GM10266 (cell line): ENCODE data around the gene PANK4.
"Not testable (repeated sequence)": the region's sequence is repeated elsewhere in the genome, so short reads cannot be mapped to it uniquely, and the experiment has no call there.

Experiments
- DNase-seq: peaks from one replicate; pipeline ENCODE4 v3.0.0; 2012; ENCODE audit errors: extremely low spot score
- TF ChIP-seq, protein P1 (sequence below): IDR thresholded peaks from 2 replicates; pipeline ENCODE4 v1.5.1; 2012; ENCODE audit warnings: mild to moderate bottlenecking, low read depth; ENCODE audit not compliant: control insufficient read depth, insufficient read depth; ENCODE audit errors: missing control alignments

PANK4 gene

DNA sequence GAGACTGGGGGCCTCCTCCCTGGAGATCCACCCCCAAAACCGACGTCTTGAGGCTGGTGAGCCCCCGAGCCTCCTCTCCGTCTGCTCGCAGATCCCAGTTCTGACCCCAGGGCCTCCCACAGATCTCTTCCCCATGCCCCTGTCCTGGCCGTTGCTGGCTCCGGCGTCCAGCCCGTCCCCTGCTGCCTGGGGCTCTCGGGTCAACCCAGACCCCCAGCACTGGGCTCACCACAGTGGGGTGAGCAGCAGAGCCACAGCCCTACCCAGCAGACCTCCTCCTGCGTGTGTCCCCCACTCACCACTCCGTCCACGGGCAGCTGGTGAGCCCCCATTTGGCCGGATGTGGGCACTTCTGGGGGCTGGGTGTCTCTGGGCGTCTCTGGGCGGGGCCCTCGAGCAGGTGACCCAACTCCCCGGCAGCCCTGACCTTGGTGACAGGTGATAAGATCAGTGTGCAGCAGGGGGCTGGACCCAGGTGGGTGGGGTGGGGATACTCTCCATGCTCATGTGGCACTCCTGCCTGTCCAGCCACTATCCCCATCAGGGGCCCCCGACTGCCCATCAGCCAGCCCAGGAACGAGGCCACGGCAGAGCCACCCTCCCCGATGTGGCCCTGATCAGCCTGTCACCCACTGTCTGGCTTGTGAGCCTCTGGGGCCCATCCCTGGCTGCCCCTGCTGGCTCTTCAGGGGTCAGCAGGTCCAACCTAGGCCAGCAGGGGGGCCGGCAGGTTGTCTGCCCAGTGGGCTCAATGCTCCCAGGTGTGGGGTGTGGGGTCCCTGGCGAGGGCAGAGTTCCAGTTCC lies 30.5 kb upstream of the PANK4 start:
- peak; percentile 67 for DNase-seq
- TF ChIP-seq, protein P1, sequence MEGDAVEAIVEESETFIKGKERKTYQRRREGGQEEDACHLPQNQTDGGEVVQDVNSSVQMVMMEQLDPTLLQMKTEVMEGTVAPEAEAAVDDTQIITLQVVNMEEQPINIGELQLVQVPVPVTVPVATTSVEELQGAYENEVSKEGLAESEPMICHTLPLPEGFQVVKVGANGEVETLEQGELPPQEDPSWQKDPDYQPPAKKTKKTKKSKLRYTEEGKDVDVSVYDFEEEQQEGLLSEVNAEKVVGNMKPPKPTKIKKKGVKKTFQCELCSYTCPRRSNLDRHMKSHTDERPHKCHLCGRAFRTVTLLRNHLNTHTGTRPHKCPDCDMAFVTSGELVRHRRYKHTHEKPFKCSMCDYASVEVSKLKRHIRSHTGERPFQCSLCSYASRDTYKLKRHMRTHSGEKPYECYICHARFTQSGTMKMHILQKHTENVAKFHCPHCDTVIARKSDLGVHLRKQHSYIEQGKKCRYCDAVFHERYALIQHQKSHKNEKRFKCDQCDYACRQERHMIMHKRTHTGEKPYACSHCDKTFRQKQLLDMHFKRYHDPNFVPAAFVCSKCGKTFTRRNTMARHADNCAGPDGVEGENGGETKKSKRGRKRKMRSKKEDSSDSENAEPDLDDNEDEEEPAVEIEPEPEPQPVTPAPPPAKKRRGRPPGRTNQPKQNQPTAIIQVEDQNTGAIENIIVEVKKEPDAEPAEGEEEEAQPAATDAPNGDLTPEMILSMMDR = no peak

DNA sequence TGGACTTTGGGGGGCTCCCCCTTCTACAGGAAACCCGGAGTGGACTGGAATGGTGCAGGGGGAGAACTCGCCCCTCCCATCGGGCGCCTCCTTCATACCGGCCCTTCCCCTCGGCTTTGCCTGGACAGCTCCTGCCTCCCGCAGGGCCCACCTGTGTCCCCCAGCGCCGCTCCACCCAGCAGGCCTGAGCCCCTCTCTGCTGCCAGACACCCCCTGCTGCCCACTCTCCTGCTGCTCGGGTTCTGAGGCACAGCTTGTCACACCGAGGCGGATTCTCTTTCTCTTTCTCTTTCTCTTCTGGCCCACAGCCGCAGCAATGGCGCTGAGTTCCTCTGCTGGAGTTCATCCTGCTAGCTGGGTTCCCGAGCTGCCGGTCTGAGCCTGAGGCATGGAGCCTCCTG lies 29.9 kb upstream of the PANK4 start, which contains the start of gene TNFRSF14:
TSS of gene TNFRSF14 (plus strand) at position 95 of the 401 bp plus-strand sequence. CDS start at position 389, 294 bp downstream.
- TF ChIP-seq, protein P1 = no peak
- DNase-seq = peak; percentile 86

DNA sequence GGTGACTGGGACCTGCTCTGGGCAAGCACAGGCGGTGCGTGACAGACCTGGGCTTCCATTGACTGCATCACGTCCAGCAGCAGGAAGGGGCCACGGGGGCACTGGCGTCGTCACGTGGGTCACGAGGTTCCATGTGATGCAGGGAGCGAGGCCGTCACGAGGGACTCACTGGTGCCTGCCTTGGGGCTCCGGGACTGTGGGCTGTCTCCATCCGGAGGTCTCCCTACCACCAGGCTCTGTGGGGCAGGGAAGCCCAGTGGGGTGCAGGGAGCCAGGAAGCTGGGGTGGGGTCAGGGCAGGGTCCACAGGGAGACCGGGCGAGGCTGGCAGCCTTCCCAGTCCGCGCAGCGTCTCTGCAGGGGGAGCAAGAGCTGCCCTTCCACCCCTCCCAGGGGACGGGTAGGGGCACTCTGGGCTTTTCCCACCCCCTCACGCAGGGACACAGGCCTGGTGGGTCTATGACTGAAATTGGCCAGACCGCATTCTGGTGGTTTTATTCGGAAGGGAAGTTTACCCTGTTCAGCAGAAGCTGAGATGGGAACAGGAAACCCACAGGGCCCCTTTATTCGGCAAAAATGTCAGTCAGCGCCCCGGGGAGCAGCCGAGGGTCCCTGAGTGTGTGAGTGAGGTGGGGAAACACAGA lies 29.4 kb upstream of the PANK4 start:
- DNase-seq = peak; percentile 81
- TF ChIP-seq, protein P1 = no peak

DNA sequence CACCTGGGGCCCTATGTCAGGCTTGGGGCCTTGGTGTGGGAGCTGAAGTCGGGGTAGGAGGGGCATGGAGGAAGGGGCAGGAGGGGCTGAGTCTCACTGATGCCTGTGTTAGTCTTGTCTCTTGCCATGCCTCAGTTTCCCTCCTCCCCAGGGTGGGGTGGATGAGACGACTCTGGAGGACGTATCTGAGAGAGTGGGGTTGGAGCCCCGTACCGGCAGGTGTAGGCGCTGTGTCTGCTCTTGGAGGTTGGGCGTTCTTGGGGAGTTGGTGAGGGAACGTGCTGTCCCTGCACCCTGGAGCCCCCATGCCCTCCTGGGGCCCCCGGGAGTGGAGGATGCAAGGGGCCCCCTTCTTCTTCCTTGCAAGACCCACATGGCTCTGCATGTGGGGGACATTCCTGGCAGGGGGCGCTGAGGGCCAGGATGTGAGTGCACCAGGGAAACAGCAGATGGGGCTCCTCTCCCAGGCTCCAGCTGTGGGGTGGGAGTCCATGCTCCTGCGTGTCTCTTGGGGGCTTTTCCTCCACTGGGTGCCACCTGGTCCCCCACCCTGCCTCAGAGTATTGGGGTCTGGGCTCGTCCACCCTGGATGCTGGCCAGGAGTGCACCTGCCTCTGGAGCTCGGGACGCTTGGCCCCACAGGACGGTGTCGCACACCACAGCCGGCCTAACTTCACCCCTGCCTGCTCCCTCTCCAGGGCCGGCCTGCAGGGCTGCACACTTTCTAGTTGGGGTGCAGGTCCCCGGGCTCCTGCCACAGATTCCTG lies 28.4 kb upstream of the PANK4 start:
- TF ChIP-seq, protein P1 = peak; percentile 82
- peak; percentile 77 for DNase-seq

DNA sequence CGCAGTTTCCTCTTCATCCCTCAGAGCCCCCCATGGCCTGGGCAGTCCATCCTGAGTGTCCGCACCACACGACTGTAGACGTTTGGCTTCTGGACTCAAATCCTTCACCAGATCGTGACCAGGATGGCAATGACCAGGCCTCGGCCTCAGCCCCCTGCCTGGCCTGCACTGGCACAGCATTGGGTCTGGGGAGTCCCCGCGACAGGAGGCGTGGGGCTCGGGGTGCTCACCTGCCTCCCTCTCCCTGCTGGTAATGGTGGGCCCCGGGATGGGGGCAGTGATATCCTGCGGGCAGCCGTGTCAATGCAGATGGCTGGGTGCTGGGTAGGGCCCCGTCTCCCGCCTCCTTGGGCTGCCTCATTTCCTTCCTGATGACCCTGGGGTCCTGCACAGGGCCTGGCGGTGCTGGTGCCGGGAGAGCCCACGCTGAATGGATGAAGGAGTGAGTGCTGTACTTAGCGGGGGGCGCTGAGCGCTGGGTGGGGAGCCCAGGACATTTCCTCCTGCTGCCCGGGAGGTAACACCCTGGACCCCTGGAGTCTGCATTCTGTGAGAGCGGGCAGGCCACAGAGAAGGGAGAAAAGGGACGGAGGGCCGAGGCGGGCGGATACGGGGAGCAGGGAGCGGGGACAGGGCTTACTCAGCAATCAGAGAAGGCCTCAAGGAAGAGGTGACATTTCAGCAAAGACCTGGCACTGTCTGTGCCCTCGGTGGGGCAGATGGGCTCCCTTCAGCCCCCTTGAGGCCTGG lies 27.6 kb upstream of the PANK4 start:
- TF ChIP-seq, protein P1 = no peak
- no peak for DNase-seq

DNA sequence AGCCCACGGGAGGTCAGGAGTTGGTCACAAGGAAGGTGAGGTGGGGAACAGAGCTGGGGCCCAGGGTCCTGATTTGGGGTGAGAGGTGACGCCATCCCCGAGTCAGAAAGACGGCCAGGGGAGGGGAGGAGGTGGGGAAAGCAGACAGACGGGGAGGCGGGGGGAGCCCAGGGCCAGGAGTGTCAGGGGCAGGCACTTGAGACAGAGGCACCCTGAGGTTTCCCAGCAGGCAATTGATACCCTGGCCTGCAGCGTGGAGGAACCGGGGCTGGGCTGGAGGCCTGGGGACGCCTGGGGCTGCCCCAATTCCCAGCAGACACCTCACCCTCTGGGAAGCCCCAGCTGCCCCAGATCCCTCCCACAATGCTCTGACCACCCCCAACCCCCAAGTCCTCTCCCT lies 26.7 kb upstream of the PANK4 start:
- DNase-seq = not testable (repeated sequence)

DNA sequence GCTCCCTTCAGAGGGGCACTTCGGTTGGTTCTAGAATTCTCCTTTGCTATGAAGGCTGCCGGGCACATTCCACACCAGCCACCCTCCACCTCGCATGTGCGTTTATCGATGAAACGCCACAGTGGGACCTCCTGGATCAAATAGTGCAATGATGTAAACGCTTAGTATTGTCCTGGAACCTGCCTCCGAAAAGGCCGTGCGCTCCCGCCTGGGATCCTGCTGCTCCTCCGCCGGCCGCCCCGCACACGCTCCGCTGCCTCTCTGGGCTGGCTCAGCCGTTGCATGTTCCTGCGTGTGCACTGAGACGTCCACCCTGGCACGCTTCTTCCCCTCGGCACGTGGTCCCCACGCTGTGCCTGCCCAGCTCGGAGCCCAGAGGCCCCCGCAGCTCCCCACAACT lies 25.8 kb upstream of the PANK4 start:
- TF ChIP-seq, protein P1 = no peak
- no peak for DNase-seq

DNA sequence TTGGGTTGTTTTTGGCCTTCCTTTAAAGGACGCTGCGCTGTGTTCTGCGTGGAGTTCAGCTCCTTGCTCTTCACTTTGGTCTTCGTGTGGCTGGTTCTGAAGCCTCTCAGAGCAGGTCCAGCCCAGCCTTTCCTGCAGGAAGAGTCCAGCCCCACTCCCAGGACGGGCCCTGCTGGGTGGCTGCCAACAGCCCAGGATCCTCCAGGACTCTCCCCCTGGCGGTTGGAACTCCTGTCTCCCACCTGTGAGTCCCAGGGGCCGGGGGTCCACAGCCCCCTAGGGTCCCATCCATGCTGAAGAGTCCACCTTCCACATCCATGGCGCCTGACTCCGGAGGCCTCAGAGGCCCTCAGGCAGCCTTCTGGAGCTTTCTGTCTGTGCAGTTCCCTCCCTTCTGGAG lies 25.1 kb upstream of the PANK4 start:
- not testable (repeated sequence) for DNase-seq

DNA sequence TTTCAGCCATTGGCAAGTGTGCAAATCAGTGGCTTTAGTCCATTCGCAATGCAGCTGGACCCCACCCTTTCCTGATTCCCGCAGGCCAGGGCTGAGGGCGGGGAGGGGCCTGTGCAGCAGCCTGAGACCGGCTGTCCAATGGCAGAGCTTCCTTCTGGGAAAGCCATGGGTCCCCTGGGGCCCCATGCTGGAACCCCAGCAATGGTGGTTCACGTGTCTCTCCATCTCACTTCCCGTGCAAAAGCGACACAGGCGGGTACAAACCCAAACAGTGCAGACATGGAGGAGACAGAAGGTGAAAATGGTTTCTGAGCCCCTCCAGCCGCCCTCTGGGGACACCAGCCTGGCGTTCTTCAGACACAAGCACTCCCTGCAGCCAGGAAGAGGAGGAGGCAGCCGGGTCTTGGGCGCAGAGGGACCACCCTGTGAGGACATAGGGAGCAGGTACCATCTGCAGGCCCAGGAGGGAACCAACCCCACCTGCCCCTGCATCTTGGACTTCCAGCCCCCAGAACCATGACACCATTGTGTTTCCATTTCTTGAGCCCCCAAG lies 24.0 kb upstream of the PANK4 start:
- DNase-seq = not testable (repeated sequence)

DNA sequence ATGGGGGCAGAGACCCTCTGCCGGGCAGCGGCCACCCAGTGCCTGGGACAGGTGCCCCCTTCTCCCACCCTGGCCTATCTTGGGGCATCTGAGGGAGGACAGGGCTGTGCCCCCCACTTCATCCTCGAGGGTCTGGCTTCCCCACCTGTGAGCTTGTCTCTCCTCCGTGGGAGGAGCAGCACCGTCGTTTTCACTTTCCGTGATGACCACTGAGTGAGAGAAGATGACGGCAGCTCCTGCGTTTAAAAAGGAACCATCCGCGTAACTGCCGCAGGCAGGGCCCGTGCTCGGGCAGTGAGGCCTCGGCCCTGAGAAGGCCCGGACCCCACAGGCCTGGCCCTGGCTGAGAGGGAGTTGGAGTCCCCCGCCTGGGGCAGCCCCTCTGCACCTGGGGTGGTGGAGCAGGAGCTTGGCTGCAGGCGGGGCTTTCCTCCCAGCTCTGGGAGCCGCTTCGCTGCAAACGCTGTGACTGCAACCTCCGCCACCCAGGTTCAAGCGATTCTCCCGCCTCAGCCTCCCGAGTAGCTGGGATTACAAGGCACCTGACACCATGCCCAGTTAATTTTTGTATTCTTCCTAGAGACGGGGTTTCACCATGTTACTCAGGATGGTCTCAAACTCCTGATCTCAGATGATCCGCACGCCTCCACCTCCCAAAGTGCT lies 23.1 kb upstream of the PANK4 start:
- DNase-seq = not testable (repeated sequence)
